Body of pancreas (tissue), 4 donors: Measurements from ENCODE around the gene RASA4B.

ENCODE experiments used
- CTCF ChIP-seq, 7 experiments: fragments of 450-650 bp in 4 of 7; fragments of 200-600 bp in 3 of 7; sonication (generic) in 3 of 7; IDR thresholded peaks; one replicate each; pipeline ENCODE4 v1.5.1; 2016 to 2019; ENCODE audit warnings: antibody characterized with exemption in 7 of 7
- POLR2A ChIP-seq, 3 donors: fragments of 450-650 bp; IDR thresholded peaks; one replicate each; pipeline ENCODE4 v1.6.1; 2016; ENCODE audit warnings: antibody characterized with exemption in 3 of 3, mild to moderate bottlenecking in 2 of 3

DNA sequence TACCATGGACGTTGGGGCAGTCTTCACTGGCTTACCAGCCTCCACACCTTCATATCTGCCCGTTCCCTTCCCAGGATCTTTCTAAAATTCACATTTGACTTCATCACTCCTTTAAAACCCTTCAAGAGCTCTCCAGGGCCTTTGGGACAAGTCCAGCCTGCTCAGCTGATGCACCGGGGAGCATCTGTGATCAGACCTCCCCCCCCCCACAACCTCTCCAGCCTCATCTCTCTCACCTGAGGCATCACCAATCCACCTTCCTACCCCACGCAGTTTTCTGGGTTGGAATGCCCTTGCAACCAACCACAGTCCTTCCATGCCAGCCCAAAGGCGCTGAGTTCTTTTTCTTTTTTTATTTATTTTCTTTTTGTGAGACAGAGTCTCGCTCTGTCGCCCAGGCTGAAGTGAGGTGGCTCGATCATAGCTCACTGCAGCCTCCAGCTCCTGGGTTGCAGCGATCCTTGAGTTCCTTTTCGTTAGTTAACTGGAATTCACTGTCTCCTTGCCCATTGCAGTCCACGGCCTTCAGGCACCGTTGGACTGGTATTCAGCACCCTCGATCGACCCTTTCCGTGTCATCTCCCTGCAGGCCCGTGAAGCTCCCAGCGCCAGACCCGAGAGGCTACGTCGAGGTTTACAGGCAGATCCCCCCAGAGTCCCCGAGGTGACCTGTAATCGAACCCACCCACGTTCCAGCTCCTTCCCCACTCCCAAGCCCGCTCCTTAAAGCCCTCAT is 53.6 kb downstream of the RASA4B start:
- no peak for TF ChIP-seq CTCF (IDR thresholded peaks at IDR 0.05)
- TF ChIP-seq POLR2A (IDR thresholded peaks at IDR 0.05): no peak
